Immature natural killer cell (primary cell): ENCODE data around the gene TRIM68. TPM values are rescaled to one million over a fixed set of nuclear protein-coding genes. Genes with fewer than 3 reads are reported as not detected.

Source experiments
- DNase-seq, 3 donors: peaks; one replicate each; pipeline ENCODE4 v3.0.0; 2022; ENCODE audit warnings: mixed read lengths in 1 of 3
- H3K27ac Mint-ChIP-seq, 6 donors: one replicate each; pipeline ENCODE4 v1.8.0; 2020; ENCODE audit warnings: mixed read lengths in 6 of 6, mild to moderate bottlenecking in 5 of 6, inconsistent platforms in 4 of 6, moderate library complexity in 3 of 6
- H3K27me3 Mint-ChIP-seq, 3 donors: one replicate each; pipeline ENCODE4 v1.8.0; 2020 to 2021; ENCODE audit warnings: low read depth in 3 of 3, mild to moderate bottlenecking in 3 of 3, mixed read lengths in 3 of 3, moderate library complexity in 3 of 3, inconsistent platforms in 1 of 3
- H3K36me3 Mint-ChIP-seq, 3 donors: one replicate each; pipeline ENCODE4 v1.8.0; 2020; ENCODE audit warnings: mixed read lengths in 3 of 3, inconsistent platforms in 2 of 3, mild to moderate bottlenecking in 2 of 3
- H3K4me1 Mint-ChIP-seq, 2 donors: one replicate each; pipeline ENCODE4 v1.8.0; 2020; ENCODE audit warnings: inconsistent platforms in 2 of 2, mild to moderate bottlenecking in 2 of 2, mixed read lengths in 2 of 2, moderate library complexity in 1 of 2
- H3K4me3 Mint-ChIP-seq, 5 donors: one replicate each; pipeline ENCODE4 v1.8.0; 2020; ENCODE audit warnings: mild to moderate bottlenecking in 5 of 5, mixed read lengths in 5 of 5, inconsistent platforms in 3 of 5, moderate library complexity in 3 of 5
- H3K9me3 Mint-ChIP-seq, 6 donors: one replicate each; pipeline ENCODE4 v1.8.0; 2020; ENCODE audit warnings: mild to moderate bottlenecking in 6 of 6, mixed read lengths in 6 of 6, inconsistent platforms in 4 of 6, moderate library complexity in 3 of 6
- polyA plus RNA-seq, 3 donors: library from polyadenylated mRNA; unstranded; fragments of 300-500 nt; fragmentation: Illumina TruSeq; gene quantifications; one replicate each; pipeline ENCODE4 v1.2.3, GENCODE V29; 2021

Gene TRIM68
- polyA plus RNA-seq: 10 to 100 TPM; 10.3 to 18.4 (median 15.5) TPM

GRCh38 chr11:4607781-4608666, at the start of gene TRIM68:
TRIM68 (minus strand) TSS chr11:4608231; CDS start chr11:4605504, 2,727 bp downstream.
- Mint-ChIP-seq H3K9me3 (no peaks in the 10 kb centered on the region), H3K36me3 (peaks cover 0 to 10% (median 0%) of the 10 kb centered on the region in 3 donors), H3K27ac (peak within 1 kb of the TSS; percentile 81 to 96 (median 93)), H3K4me1 (peaks cover 45 to 63% of the 10 kb centered on the region in 2 donors), H3K4me3 (peak within 1 kb of the TSS; percentile 90 to 95 (median 94)), H3K27me3 (peaks cover 2 to 4% (median 2%) of the 10 kb centered on the region in 3 donors)
- peak; percentile 94 to 95 (median 95) for DNase-seq

DNA sequence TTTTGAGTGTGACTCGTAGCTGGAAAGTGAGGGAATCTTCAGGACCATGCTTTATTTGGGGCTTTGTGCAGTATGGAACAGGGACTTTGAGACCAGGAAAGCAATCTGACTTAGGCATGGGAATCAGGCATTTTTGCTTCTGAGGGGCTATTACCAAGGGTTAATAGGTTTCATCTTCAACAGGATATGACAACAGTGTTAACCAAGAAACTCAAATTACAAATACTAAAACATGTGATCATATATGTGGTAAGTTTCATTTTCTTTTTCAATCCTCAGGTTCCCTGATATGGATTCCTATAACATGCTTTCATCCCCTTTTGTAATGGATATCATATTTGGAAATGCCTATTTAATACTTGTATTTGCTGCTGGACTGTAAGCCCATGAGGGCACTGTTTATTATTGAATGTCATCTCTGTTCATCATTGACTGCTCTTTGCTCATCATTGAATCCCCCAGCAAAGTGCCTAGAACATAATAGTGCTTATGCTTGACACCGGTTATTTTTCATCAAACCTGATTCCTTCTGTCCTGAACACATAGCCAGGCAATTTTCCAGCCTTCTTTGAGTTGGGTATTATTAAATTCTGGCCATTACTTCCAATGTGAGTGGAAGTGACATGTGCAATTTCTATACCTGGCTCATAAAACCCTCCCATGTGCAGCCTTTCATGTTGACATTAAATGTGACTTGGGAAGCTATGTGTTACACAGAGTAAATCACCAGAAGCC, 46.8 kb upstream of the TRIM68 start:
- no peak overlapping the region for H3K27ac Mint-ChIP-seq
- H3K4me1 Mint-ChIP-seq: peaks cover 0 to 2% of the 10 kb centered on the region in 2 donors
- H3K36me3 Mint-ChIP-seq: no peaks in the 10 kb centered on the region
- peaks cover 0 to 4% (median 1%) of the 10 kb centered on the region in 3 donors for H3K27me3 Mint-ChIP-seq
- no peak overlapping the region for H3K4me3 Mint-ChIP-seq
- no peak for DNase-seq
- H3K9me3 Mint-ChIP-seq: no peaks in the 10 kb centered on the region

DNA sequence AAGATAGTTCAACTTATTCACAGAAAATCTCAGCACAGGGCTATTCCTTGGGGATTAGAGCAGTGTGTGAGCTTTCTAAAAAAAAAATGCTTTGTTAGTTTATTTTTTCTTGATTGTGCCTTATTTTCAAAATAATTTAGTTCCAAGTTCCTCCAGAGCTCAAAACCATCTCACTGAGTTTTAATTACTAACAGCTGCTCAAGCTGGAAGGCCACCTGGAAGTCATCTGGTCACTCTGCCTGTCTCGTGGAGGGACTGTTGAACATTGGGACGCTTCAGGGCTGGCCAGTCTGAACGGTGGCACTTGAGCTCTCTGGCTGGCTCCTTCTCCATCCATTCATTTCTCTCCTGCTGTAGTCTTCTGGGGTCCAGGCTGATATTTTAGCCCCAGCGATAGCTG, 39.7 kb upstream of the TRIM68 start:
- no peaks in the 10 kb centered on the region for H3K36me3 Mint-ChIP-seq
- H3K4me1 Mint-ChIP-seq: no peaks in the 10 kb centered on the region
- no peak overlapping the region for H3K27ac Mint-ChIP-seq
- H3K9me3 Mint-ChIP-seq: no peaks in the 10 kb centered on the region
- no peak overlapping the region for H3K4me3 Mint-ChIP-seq
- DNase-seq: no peak
- peaks cover 1 to 6% (median 5%) of the 10 kb centered on the region in 3 donors for H3K27me3 Mint-ChIP-seq

- H3K4me1 Mint-ChIP-seq: no peaks in the 10 kb centered on the region
- DNase-seq: no peak
- H3K27ac Mint-ChIP-seq: no peak overlapping the region
- H3K9me3 Mint-ChIP-seq: no peaks in the 10 kb centered on the region
- H3K4me3 Mint-ChIP-seq: no peak overlapping the region
- peaks cover 1 to 5% (median 4%) of the 10 kb centered on the region in 3 donors for H3K27me3 Mint-ChIP-seq
- H3K36me3 Mint-ChIP-seq: no peaks in the 10 kb centered on the region
Observed at GRCh38 chr11:4645974-4646373, 37.9 kb upstream of the TRIM68 start.

DNA sequence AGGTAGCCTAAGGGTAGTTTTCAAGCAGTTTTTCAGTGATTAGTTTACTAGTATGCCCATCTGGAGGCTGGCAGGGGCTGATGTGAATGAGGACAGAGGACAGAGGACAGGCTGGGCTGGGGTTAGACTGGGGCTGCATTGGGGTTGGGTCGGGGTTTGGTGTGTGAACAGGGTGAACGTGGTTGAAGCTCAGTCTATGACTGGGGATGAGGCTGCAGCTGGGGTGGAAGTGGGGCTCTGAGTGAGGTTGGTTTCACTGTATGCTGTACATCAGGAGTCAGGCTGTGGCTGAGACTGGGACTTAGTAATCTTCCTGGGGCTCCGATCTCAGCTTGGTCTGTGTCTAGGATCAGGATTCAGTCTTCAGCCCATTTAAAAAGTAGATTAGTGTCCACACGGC, 36.2 kb upstream of the TRIM68 start:
- Mint-ChIP-seq H3K4me3 (no peak overlapping the region), H3K27ac (no peak overlapping the region), H3K4me1 (no peaks in the 10 kb centered on the region), H3K9me3 (no peaks in the 10 kb centered on the region), H3K27me3 (peaks cover 1 to 5% (median 4%) of the 10 kb centered on the region in 3 donors), H3K36me3 (no peaks in the 10 kb centered on the region)
- DNase-seq: no peak

GRCh38 chr11:4643682-4644081, 35.7 kb upstream of the TRIM68 start, which contains the start of gene OR51E1:
OR51E1 (plus strand) TSS chr11:4643982; CDS start chr11:4652527, 8,545 bp downstream.
- H3K36me3 Mint-ChIP-seq: no peaks in the 10 kb centered on the region
- DNase-seq: no peak
- H3K4me3 Mint-ChIP-seq: no peak within 1 kb of the TSS
- H3K4me1 Mint-ChIP-seq: no peaks in the 10 kb centered on the region
- H3K27me3 Mint-ChIP-seq: peaks cover 0 to 5% (median 4%) of the 10 kb centered on the region in 3 donors
- no peaks in the 10 kb centered on the region for H3K9me3 Mint-ChIP-seq
- no peak within 1 kb of the TSS for H3K27ac Mint-ChIP-seq

GRCh38 chr11:4643076-4643475, 35.0 kb upstream of the TRIM68 start:
- Mint-ChIP-seq H3K4me3 (no peak overlapping the region), H3K9me3 (no peaks in the 10 kb centered on the region), H3K27me3 (peaks cover 0 to 5% (median 4%) of the 10 kb centered on the region in 3 donors), H3K4me1 (no peaks in the 10 kb centered on the region), H3K27ac (no peak overlapping the region), H3K36me3 (no peaks in the 10 kb centered on the region)
- DNase-seq: no peak

GRCh38 chr11:4642043-4642442, 34.0 kb upstream of the TRIM68 start:
- H3K4me1 Mint-ChIP-seq: no peaks in the 10 kb centered on the region
- H3K27ac Mint-ChIP-seq: no peak overlapping the region
- peaks cover 0 to 5% (median 4%) of the 10 kb centered on the region in 3 donors for H3K27me3 Mint-ChIP-seq
- H3K9me3 Mint-ChIP-seq: no peaks in the 10 kb centered on the region
- no peak for DNase-seq
- H3K36me3 Mint-ChIP-seq: no peaks in the 10 kb centered on the region
- no peak overlapping the region for H3K4me3 Mint-ChIP-seq

- H3K4me1 Mint-ChIP-seq: no peaks in the 10 kb centered on the region
- no peak for DNase-seq
- H3K27ac Mint-ChIP-seq: no peak overlapping the region
- no peaks in the 10 kb centered on the region for H3K36me3 Mint-ChIP-seq
- no peak overlapping the region for H3K4me3 Mint-ChIP-seq
- no peaks in the 10 kb centered on the region for H3K9me3 Mint-ChIP-seq
- peaks cover 0 to 5% (median 4%) of the 10 kb centered on the region in 3 donors for H3K27me3 Mint-ChIP-seq
Observed at GRCh38 chr11:4641501-4641900, 33.5 kb upstream of the TRIM68 start.

DNA sequence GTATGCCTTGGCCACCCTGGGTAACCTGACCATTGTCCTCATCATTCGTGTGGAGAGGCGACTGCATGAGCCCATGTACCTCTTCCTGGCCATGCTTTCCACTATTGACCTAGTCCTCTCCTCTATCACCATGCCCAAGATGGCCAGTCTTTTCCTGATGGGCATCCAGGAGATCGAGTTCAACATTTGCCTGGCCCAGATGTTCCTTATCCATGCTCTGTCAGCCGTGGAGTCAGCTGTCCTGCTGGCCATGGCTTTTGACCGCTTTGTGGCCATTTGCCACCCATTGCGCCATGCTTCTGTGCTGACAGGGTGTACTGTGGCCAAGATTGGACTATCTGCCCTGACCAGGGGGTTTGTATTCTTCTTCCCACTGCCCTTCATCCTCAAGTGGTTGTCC, 31.9 kb upstream of the TRIM68 start:
- no peak overlapping the region for H3K27ac Mint-ChIP-seq
- H3K9me3 Mint-ChIP-seq: no peaks in the 10 kb centered on the region
- no peaks in the 10 kb centered on the region for H3K4me1 Mint-ChIP-seq
- no peak overlapping the region for H3K4me3 Mint-ChIP-seq
- H3K27me3 Mint-ChIP-seq: peaks cover 0 to 5% (median 4%) of the 10 kb centered on the region in 3 donors
- H3K36me3 Mint-ChIP-seq: no peaks in the 10 kb centered on the region
- DNase-seq: no peak

- DNase-seq: no peak
- Mint-ChIP-seq H3K4me3 (no peak overlapping the region), H3K36me3 (no peaks in the 10 kb centered on the region), H3K4me1 (no peaks in the 10 kb centered on the region), H3K9me3 (no peaks in the 10 kb centered on the region), H3K27ac (no peak overlapping the region), H3K27me3 (no peaks in the 10 kb centered on the region)
Observed at GRCh38 chr11:4637662-4638047, 29.6 kb upstream of the TRIM68 start.

GRCh38 chr11:4636962-4637661, 29.1 kb upstream of the TRIM68 start, which contains the start of gene OR51D1:
OR51D1 (plus strand) TSS chr11:4637477; CDS start chr11:4639791, 2,314 bp downstream.
- no peaks in the 10 kb centered on the region for H3K36me3 Mint-ChIP-seq
- no peak within 1 kb of the TSS for H3K27ac Mint-ChIP-seq
- no peaks in the 10 kb centered on the region for H3K27me3 Mint-ChIP-seq
- DNase-seq: peak; percentile 38 to 57 (median 44)
- H3K9me3 Mint-ChIP-seq: no peaks in the 10 kb centered on the region
- no peaks in the 10 kb centered on the region for H3K4me1 Mint-ChIP-seq
- H3K4me3 Mint-ChIP-seq: no peak within 1 kb of the TSS

DNA sequence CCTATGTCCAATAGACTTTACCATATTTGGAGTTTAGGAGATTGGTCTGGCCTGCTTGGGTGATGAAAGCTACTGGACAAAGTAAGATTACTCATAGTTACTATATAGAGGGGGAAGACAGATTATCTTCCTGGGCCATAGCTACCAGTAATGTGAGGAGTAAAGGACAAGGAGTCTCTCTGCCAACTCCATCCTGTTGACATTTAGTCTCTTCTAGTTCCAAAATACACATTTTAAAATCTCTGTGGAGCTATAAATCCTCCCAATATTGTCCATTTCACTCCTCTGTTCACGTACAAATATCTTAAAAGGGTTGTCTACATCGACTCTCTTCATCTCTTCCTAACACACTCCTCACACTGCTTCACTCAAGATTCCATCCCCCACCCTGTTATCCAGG, 28.1 kb upstream of the TRIM68 start:
- no peak for DNase-seq
- Mint-ChIP-seq H3K36me3 (no peaks in the 10 kb centered on the region), H3K9me3 (no peaks in the 10 kb centered on the region), H3K4me3 (no peak overlapping the region), H3K4me1 (no peaks in the 10 kb centered on the region), H3K27me3 (peaks cover 2 to 4% (median 3%) of the 10 kb centered on the region in 3 donors), H3K27ac (no peak overlapping the region)
